Activated T-helper 1 cell treated with anti-CD3 and anti-CD28 coated beads, Interleukin-12 subunit alpha, Interleukin-12 subunit beta, Interleukin-2, Interleukin-4 antibody, amounts not matched to agents 30 ng/mL and 10 ng/mL and 1 ng/mL, durations not matched to agents 14 hours and 24 hours and 36 hours (primary cell): ENCODE results near the gene DNAJA3. TPM values are rescaled to one million over a fixed set of nuclear protein-coding genes. Genes with fewer than 3 reads are reported as not detected.
"Not testable (repeated sequence)": the region's sequence is repeated elsewhere in the genome, so short reads cannot be mapped to it uniquely, and the experiment has no call there.

Source experiments
- DNase-seq: peaks from one replicate; pipeline ENCODE4 v3.0.0; 2021; ENCODE audit warnings: low spot score
- H3K27ac Mint-ChIP-seq: one replicate; pipeline ENCODE4 v1.8.0; 2021; ENCODE audit warnings: mild to moderate bottlenecking, mixed read lengths
- H3K27me3 Mint-ChIP-seq: one replicate; pipeline ENCODE4 v1.8.0; 2022; ENCODE audit warnings: mild to moderate bottlenecking, moderate library complexity, mixed read lengths; ENCODE audit not compliant: insufficient read depth
- H3K36me3 Mint-ChIP-seq: one replicate; pipeline ENCODE4 v1.8.0; 2021; ENCODE audit warnings: low read depth, mixed read lengths
- H3K4me1 Mint-ChIP-seq: one replicate; pipeline ENCODE4 v1.8.0; 2021; ENCODE audit warnings: low read depth, mixed read lengths
- H3K4me3 Mint-ChIP-seq: one replicate; pipeline ENCODE4 v1.8.0; 2021; ENCODE audit warnings: mild to moderate bottlenecking, moderate library complexity, mixed read lengths
- H3K9me3 Mint-ChIP-seq: one replicate; pipeline ENCODE4 v1.8.0; 2021; ENCODE audit warnings: mixed read lengths
- intact Hi-C: fragments of 100-400 bp; cut with micrococcal nuclease; formaldehyde crosslinking; loops from one replicate; pipeline ENCODE4 v1.15.1; 2024
- total RNA-seq: library from RNA; stranded (reverse); gene quantifications from 2 replicates; pipeline ENCODE4 v1.2.3, GENCODE V29; 2022

DNAJA3 gene
- total RNA-seq, 1 donor from 2014 or later: 103 TPM

DNA sequence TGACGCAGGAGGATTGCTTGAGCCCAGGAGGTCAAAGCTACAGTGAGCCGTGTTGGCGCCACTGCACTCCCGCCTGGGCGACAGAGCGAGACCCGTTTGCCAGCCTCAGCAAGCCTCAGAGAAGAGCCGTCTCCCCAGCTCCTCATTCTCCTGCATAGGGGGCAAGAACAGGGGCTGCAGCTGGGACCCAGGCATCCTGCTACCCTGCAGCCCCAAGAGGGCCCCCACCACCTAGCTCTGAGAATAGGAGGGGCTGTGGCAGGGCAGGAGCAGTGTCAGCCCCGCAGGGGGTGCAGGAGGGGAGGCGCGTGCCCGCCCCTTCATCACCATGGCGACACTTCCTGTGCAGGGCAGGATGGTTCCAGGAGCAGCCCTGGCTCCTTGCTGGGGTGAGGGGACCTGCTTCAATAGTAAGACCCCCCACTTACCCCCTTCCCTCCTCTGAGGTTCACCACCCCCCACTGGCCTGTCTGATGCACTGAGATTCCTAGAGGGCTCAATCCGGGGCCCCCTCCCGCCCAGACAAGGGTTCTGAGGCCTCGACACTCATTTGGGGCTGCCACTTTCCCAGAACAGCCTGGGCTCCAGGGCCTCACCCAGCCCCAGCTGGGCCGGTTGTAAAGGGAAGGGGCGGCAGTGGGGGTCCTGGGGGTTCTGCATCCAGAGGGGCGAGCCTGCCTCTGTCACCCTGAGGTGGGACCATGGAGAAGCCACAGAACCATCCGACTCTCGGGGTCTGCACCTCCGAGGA, 33.9 kb upstream of the DNAJA3 start:
- Mint-ChIP-seq H3K4me3 (no peak overlapping the region), H3K27ac (no peak overlapping the region)

DNA sequence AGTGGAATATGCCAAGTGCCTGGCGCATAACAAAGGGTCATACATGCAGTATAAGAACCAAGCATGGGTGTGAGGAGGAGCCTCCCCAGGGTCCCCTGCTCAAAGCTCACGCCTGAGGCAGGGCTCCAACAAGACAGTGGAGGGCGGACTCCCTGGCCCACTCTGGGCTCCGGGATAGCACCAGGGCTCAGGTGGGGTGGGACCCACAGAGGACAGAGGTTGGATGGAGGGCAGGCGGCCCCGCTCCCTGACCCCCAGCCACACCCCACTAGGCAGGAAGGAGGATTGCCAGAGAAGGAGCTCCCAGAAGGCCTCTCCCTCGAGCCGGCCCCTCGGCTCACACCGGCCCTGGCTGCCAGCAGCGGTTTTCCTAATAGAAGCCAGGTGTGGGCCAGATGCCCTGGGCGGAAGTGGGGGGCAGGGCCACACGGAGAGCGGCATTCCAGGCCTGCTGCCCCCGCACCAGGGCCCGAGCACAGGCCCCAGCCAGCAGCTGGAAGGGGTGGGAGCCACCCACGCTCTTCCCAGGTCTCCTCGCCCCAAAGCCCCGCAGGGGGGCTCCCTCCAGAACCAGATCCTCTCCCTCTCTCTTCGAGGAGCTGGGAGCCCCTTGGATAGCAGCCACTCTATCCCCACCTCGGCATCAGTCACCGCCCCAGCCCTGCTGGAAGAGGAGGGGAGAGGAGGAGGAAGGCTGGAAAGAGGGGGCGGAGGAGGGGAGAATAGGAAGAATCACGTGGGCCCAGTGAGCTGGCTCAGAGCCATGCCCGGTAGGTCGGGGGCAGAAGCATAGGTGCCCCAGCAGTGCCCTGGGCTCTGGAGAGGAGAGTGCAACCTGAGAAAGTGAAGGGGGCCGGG, 33.1 kb upstream of the DNAJA3 start:
- H3K4me1 Mint-ChIP-seq: no peaks in the 10 kb centered on the region
- no peaks in the 10 kb centered on the region for H3K9me3 Mint-ChIP-seq
- peaks cover 17% of the 10 kb centered on the region for H3K36me3 Mint-ChIP-seq
- H3K27ac Mint-ChIP-seq: no peak overlapping the region
- no peak overlapping the region for H3K4me3 Mint-ChIP-seq
- no peak for DNase-seq
- no peaks in the 10 kb centered on the region for H3K27me3 Mint-ChIP-seq
- intact Hi-C loops: no loop called here

More for the DNA sequence above, 33.9 kb upstream of the DNAJA3 start:
- H3K36me3 Mint-ChIP-seq: peaks cover 15% of the 10 kb centered on the region
- intact Hi-C loops: no loop called here
- no peaks in the 10 kb centered on the region for H3K27me3 Mint-ChIP-seq
- no peaks in the 10 kb centered on the region for H3K9me3 Mint-ChIP-seq
- no peaks in the 10 kb centered on the region for H3K4me1 Mint-ChIP-seq
- DNase-seq: no peak

DNA sequence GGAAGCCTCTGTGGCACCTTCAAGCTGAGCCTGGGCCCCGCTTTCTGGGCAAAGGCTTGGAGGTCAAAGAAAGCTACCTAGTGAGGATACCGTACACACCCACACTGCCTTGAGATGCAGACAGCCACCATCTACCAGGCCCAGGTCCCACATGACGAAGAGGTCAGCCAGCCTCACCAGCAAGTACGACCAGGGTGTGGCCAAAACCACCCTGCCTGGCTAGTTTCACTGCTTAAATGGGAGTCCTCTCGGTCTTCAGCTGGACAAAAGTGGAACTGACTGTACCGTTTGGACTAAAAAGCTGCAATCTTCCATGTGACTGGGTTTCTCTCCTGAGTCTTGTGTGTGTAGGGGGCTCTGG, 32.4 kb upstream of the DNAJA3 start:
- DNase-seq: no peak

DNA sequence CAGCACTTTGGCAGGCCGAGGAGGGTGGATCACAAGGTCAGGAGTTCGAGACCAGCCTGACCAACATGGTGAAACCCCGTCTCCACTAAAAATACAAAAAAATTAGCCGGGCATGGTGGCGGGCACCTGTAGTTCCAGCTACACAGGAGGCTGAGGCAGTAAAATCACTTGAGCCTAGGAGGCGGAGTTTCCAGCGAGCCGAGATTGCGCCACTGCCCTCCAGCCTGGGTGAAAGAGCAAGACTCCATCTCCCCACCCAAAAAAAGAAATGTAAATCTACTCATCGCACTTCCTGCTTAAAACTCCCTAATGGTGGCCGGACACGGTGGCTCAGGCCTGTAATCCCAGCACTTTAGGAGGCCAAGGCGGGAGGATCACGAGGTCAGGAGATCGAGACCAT, 31.8 kb upstream of the DNAJA3 start:
- H3K27me3 Mint-ChIP-seq, H3K4me3 Mint-ChIP-seq, H3K4me1 Mint-ChIP-seq, DNase-seq, H3K27ac Mint-ChIP-seq, H3K9me3 Mint-ChIP-seq, intact Hi-C loops: not testable (repeated sequence)
- peaks cover 17% of the 10 kb centered on the region for H3K36me3 Mint-ChIP-seq

More for the DNA sequence above, 32.4 kb upstream of the DNAJA3 start:
- Mint-ChIP-seq H3K27ac (no peak overlapping the region), H3K4me3 (no peak overlapping the region), H3K9me3 (no peaks in the 10 kb centered on the region), H3K36me3 (peaks cover 17% of the 10 kb centered on the region), H3K4me1 (no peaks in the 10 kb centered on the region), H3K27me3 (no peaks in the 10 kb centered on the region)
- intact Hi-C loops: no loop called here

DNA sequence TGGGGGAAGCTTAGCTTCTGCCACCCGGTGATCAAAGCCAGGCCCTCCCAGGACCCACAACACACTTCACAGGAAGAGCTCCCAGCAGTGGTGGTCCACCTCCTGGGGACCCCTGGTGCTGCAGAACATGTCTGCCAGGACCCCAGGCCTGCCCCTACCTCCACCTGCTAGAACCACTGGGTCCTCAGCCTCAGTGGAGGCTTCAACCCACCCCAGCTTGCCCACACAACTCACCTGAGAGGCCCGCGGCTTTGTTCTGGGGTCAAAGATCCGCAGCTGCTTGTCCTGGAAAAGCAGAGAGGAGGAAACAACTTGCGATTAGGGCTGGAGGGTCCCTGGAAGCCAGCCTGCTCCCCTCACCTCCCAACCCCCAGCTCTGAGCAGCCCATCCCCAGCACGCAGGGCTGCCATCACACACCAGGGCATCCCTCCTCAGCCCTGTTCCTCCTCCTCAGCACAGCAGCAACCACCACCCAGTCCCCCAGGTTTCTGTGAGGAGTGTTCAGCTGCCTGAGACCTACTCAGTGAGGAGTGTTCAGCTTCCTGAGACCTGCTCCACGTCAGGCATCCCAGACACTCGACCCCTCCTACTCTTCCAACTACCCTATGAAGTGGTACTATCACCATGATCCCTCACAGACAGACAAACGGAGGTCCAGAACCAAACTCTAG, 30.5 kb upstream of the DNAJA3 start:
- DNase-seq: no peak
- Mint-ChIP-seq H3K27ac (no peak overlapping the region), H3K9me3 (no peaks in the 10 kb centered on the region), H3K4me1 (no peaks in the 10 kb centered on the region), H3K4me3 (no peak overlapping the region), H3K27me3 (no peaks in the 10 kb centered on the region), H3K36me3 (peaks cover 14% of the 10 kb centered on the region)
- intact Hi-C loops: no loop called here

DNA sequence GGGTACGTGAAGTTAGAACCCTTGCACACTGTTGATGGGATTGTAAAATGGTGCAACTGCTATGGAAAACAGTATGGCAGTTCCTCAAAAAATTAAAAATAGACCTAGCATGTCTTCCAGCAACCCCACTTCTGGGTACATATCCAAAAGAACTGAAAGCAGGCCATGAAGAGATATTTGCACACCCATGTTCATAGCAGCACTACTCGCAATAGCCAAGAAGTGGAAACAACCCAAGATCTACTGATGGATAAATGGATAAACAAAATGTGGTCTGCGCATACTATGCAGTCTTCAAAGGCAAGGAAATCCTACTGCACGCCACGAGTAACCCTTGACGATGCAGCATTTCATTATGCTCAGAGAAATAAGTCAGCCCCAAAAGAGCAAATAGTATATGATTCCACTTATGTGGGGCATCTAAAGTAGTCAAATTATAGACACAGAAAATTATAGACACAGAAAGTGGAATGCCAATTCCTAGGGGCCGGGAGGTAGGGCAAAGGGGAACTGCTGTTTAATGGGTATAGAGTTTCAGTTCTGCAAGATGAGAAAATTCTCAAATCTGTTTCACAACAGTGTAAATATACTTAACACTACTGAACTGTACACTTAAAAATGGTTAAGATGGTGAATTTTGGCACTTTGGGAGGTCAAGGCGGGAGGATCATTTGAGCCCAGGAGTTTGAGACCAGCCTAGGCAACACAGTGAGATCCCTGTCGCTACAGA, 26.5 kb upstream of the DNAJA3 start:
- no peak overlapping the region for H3K4me3 Mint-ChIP-seq
- intact Hi-C loops: no loop called here

DNA sequence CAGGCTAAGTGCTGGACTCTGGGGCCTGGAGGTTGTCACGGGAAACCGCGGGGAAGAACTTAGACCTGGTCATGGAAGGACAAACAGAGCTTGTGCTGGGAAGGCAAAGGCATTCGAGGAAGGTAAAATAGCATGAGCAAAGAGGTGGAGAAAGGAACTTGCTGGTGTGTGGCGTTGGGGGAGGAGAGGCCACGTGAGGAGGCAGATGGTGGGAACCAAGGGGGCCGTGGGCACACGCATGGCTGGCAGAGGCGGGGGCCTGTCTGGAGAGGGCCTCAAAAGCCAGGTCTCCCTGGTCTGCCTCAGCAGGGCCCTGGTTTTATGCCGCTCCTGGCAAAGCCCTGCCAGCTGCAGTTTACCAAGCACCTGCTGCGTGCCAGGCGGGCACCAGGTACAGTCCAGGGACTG, 24.6 kb upstream of the DNAJA3 start:
- intact Hi-C loops: loop anchor here (5.0 kb wide), 1 partner anchor 114 kb away; no protein-coding TSS in a partner anchor
- no peaks in the 10 kb centered on the region for H3K27me3 Mint-ChIP-seq
- no peaks in the 10 kb centered on the region for H3K4me1 Mint-ChIP-seq
- H3K36me3 Mint-ChIP-seq: peaks cover 26% of the 10 kb centered on the region
- no peak for DNase-seq
- no peak overlapping the region for H3K4me3 Mint-ChIP-seq
- H3K9me3 Mint-ChIP-seq: no peaks in the 10 kb centered on the region
- no peak overlapping the region for H3K27ac Mint-ChIP-seq

More for the DNA sequence above, 26.5 kb upstream of the DNAJA3 start:
- DNase-seq: no peak
- no peaks in the 10 kb centered on the region for H3K9me3 Mint-ChIP-seq
- H3K27me3 Mint-ChIP-seq: no peaks in the 10 kb centered on the region
- H3K36me3 Mint-ChIP-seq: peaks cover 21% of the 10 kb centered on the region
- no peak overlapping the region for H3K27ac Mint-ChIP-seq
- H3K4me1 Mint-ChIP-seq: no peaks in the 10 kb centered on the region

DNA sequence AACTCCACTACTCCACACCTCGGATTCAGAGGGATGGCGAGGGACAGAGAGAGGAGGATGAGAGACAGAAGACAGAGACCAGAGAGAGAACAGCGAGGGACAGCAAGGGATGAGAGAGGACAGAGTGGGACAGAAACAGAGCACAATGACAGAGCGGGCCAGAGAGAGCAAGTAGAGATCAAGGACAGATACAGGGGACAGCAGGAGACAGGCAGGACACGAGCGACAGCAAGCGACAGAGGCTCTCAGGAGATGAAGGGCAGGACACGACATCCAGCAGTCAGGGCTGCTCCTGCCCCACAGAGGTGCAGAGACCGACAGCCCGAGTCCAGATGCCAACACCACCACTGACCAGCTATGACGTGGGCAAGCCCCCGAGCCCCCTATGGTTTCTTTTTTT, 24.2 kb upstream of the DNAJA3 start:
- no peaks in the 10 kb centered on the region for H3K9me3 Mint-ChIP-seq
- no peaks in the 10 kb centered on the region for H3K4me1 Mint-ChIP-seq
- no peak for DNase-seq
- no peak overlapping the region for H3K4me3 Mint-ChIP-seq
- no peak overlapping the region for H3K27ac Mint-ChIP-seq
- no peaks in the 10 kb centered on the region for H3K27me3 Mint-ChIP-seq
- H3K36me3 Mint-ChIP-seq: peaks cover 27% of the 10 kb centered on the region
- intact Hi-C loops: loop anchor here (5.0 kb wide), 1 partner anchor 114 kb away; no protein-coding TSS in a partner anchor

DNA sequence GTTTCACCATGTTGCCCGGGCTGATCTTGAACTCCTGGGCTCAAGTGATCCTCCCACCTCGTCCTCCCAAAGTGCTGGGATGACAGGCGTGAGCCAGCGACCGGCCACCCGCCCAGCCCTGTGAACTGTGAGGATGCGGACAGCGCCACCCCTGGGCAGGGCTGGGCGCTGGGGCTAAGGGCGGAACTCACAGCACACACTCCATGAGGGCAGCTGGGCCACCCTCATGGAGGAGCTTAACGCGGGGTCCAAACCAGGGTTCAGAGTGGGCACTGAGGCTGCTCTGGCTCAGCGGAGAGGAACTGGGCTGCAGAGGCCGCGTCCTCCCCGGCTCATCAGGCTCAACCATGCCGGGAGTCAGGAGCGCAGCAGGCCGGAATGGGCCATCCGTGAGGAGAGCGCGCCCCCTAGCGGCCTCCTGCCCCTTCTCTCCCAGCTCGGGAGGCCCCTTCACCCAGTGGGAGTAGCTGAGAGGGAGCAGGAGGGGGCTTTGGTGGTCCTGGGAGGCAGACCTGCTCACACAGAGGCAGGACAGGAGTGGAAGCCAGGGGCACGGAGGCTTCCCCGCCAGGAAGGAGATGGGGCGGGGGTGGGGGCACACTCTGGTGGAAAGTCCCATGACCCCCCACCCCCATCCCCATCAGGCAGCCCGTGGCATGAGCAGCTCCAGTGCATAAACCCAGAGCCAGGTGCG, 23.1 kb upstream of the DNAJA3 start:
- intact Hi-C loops: loop anchor here (1.0 to 5.0 kb wide), 2 partner anchors 43 to 115 kb away; no protein-coding TSS in a partner anchor
- H3K36me3 Mint-ChIP-seq: peaks cover 25% of the 10 kb centered on the region
- H3K4me3 Mint-ChIP-seq: no peak overlapping the region
- DNase-seq: peak; percentile 52
- H3K9me3 Mint-ChIP-seq: no peaks in the 10 kb centered on the region
- no peaks in the 10 kb centered on the region for H3K4me1 Mint-ChIP-seq
- no peak overlapping the region for H3K27ac Mint-ChIP-seq
- H3K27me3 Mint-ChIP-seq: no peaks in the 10 kb centered on the region

DNA sequence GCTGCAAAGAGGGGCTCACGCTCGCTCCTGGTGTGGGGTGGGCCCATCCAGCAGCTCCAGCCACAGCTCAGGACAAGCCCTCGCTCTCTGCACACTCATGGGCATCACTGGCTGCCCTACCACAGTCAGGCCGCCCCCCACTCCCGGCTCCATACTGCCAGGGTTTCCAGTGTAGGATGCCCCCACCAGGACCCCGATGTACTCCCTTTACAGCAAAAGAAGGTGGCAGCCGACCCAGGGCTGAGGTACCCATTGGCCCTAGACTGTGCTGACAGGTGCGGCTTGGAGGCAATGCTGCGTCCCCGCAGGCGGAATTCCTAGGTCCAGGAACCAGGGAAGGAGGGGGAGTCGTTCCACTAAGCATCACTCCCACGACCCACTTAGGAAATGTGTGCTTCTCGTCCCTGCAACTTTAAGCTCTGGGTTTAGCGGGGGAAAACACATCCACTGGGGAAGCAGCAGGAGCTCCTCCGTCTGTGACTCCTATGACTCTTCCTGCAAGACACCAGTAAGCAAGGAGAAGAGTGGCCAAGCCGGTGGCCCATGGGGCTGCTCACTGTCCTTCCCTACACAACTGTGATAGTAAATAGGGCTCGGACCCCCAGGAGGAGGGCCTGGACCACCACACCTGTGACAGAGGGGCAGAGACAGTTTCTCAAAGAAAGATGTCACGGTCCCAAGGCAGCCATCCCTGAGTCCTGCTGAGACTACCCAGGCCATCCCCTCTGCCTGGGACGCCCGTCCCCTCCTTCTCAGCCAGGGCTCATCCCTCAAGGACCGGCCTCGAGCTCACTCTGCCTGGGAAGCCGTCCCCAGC, 22.3 kb upstream of the DNAJA3 start:
- intact Hi-C loops: loop anchor here (5.0 kb wide), 1 partner anchor 116 kb away; no protein-coding TSS in a partner anchor
- H3K4me3 Mint-ChIP-seq: no peak overlapping the region
- H3K27me3 Mint-ChIP-seq: no peaks in the 10 kb centered on the region
- H3K4me1 Mint-ChIP-seq: no peaks in the 10 kb centered on the region
- H3K36me3 Mint-ChIP-seq: peaks cover 25% of the 10 kb centered on the region
- H3K9me3 Mint-ChIP-seq: no peaks in the 10 kb centered on the region
- H3K27ac Mint-ChIP-seq: no peak overlapping the region
- DNase-seq: no peak

DNA sequence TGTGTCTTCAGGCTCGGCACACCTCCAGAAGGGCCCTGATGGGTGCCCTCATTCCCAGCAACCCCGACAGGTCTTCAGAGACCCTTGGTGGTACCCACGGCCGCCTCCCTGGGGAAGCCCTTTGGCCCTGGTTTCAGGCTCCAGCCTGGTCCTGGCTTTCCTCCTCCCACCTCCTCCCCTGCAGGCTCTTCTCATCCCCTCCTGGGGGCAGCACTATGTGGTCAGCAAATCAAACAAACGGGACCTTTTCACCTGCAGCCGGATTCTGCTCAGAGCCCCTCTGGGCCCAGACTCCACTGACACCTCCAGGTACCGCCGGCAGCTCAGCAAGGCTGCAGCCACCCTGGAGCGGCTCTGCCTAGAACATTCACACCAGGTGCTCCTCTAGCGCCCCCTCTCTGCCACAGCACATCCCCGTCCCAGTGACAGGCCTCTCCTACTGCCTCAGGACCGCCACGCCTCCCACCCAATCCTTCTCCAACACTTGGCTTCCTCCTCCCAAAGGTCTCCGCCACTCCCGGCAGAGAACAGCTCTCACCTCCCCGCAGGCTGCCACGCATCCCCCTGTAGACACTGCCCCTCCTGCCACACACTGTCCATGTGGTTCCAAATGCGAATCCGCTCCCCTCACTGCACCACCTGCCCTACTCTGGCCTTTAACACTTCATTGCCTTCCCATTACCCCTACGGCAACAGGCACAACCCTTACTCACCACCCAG, 21.3 kb upstream of the DNAJA3 start:
- intact Hi-C loops: loop anchor here (5.0 kb wide), 1 partner anchor 117 kb away; no protein-coding TSS in a partner anchor
- no peak overlapping the region for H3K27ac Mint-ChIP-seq
- no peaks in the 10 kb centered on the region for H3K4me1 Mint-ChIP-seq
- no peak for DNase-seq
- H3K4me3 Mint-ChIP-seq: no peak overlapping the region
- H3K27me3 Mint-ChIP-seq: no peaks in the 10 kb centered on the region
- H3K9me3 Mint-ChIP-seq: no peaks in the 10 kb centered on the region
- peaks cover 29% of the 10 kb centered on the region for H3K36me3 Mint-ChIP-seq
